Amniotic epithelial cell (primary cell): Measurements from ENCODE around the gene CDH23.

ENCODE experiments used
- DNase-seq: peaks from one replicate; pipeline ENCODE4 v3.0.0-alpha.2; 2010; ENCODE audit warnings: low read depth

The CDH23 gene

GRCh38 chr10:71757399-71757922 lies 360.7 kb downstream of the CDH23 start:
- no peak for DNase-seq

GRCh38 chr10:71761105-71761511 lies 364.4 kb downstream of the CDH23 start:
- no peak for DNase-seq

GRCh38 chr10:71761541-71762113 lies 364.9 kb downstream of the CDH23 start:
- DNase-seq, result no peak

- DNase-seq, result no peak
Observed at GRCh38 chr10:71762324-71762723, 365.6 kb downstream of the CDH23 start.

- peak; percentile 86 for DNase-seq
Observed at GRCh38 chr10:71763352-71764127, 366.8 kb downstream of the CDH23 start.

GRCh38 chr10:71765176-71765904 lies 368.6 kb downstream of the CDH23 start:
- peak; percentile 42 for DNase-seq

GRCh38 chr10:71765906-71766716 lies 369.4 kb downstream of the CDH23 start:
- no peak for DNase-seq

GRCh38 chr10:71766717-71767419 lies 370.1 kb downstream of the CDH23 start:
- DNase-seq, result peak; percentile 98

GRCh38 chr10:71767420-71768035 lies 370.8 kb downstream of the CDH23 start:
- DNase-seq, result no peak

GRCh38 chr10:71769279-71769823 lies 372.6 kb downstream of the CDH23 start:
- peak; percentile 29 for DNase-seq

GRCh38 chr10:71770255-71770654 lies 373.5 kb downstream of the CDH23 start:
- peak; percentile 85 for DNase-seq

- DNase-seq, result peak; percentile 92
Observed at GRCh38 chr10:71770789-71771188, 374.1 kb downstream of the CDH23 start.

- peak; percentile 45 for DNase-seq
Observed at GRCh38 chr10:71771204-71771603, 374.5 kb downstream of the CDH23 start.

GRCh38 chr10:71771821-71772617 lies 375.3 kb downstream of the CDH23 start:
- DNase-seq, result peak; percentile 71

- DNase-seq, result no peak
Observed at GRCh38 chr10:71772832-71773220, 376.1 kb downstream of the CDH23 start.

GRCh38 chr10:71773221-71773971 lies 376.7 kb downstream of the CDH23 start, which contains the start of gene VSIR:
TSS of gene VSIR (minus strand) at chr10:71773520. CDS start at chr10:71773439, 81 bp downstream.
- DNase-seq, result peak; percentile 70

- DNase-seq, result peak; percentile 61
Observed at GRCh38 chr10:71774916-71775702, 378.4 kb downstream of the CDH23 start.

- no peak for DNase-seq
Observed at GRCh38 chr10:71776481-71776925, 379.8 kb downstream of the CDH23 start.
